ENCODE data around the gene EPN3. TPM values are rescaled to one million over a fixed set of nuclear protein-coding genes. Genes with fewer than 3 reads are reported as not detected.

EPN3 gene
- total RNA-seq, 1 experiment from 2014 or later: 22.8 TPM

DNA sequence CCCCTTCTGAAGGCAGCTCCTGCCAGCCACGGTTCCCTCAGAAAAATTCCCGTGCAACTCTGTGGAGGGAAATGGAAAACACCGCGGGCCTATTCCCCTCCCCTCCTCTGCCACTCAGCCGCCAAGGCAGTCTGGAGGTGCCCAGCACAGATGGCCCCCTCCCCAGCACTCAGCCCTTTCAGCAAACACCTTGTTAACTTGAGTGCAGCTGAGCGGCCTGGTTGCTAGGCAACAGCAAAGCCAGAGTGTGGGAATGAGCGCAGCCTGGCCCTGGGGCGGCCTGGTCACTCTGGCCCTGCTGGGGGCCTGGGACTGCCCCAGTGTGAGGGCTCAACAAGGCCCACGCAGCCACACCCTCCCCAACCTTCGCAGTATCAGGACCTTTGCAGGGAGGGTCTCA lies 60.8 kb downstream of the EPN3 start:
- Histone ChIP-seq H3F3A (ENCODE audit: insufficient read depth, low read depth) (no peaks in the 10 kb centered on the region), H3K27me3 (ENCODE audit: insufficient read depth, low read depth) (peaks cover 35% of the 10 kb centered on the region), H3K36me3 (ENCODE audit: low read depth) (no peaks in the 10 kb centered on the region), H3K9me2 (ENCODE audit: insufficient read depth) (no peaks in the 10 kb centered on the region), H2AFZ (no peak overlapping the region), H3K27ac (no peak overlapping the region), H4K20me1 (ENCODE audit: insufficient read depth) (no peaks in the 10 kb centered on the region), H3K4me1 (replicated peaks; ENCODE audit: insufficient read depth) (no peaks in the 10 kb centered on the region), H3K79me2 (ENCODE audit: low read depth) (no peaks in the 10 kb centered on the region), H3K4me3 (no peak overlapping the region), H3K9me3 (ENCODE audit: insufficient read depth, low read depth) (no peaks in the 10 kb centered on the region), H3K4me2 (no peak overlapping the region)
- BruUV-seq (replicated peaks): no TSS peak
- intact Hi-C loops (cut with micrococcal nuclease; ENCODE audit: unreplicated experiment): no loop called here
- DNase-seq: no peak
- CTCF ChIA-PET: no interaction called here
- POLR2A ChIA-PET (ENCODE audit: unreplicated experiment): interaction anchor here (0.6 kb wide), 1 partner anchor 11 kb away, joined by 3 read pairs; no protein-coding TSS in a partner anchor
- TF ChIP-seq, protein P1, sequence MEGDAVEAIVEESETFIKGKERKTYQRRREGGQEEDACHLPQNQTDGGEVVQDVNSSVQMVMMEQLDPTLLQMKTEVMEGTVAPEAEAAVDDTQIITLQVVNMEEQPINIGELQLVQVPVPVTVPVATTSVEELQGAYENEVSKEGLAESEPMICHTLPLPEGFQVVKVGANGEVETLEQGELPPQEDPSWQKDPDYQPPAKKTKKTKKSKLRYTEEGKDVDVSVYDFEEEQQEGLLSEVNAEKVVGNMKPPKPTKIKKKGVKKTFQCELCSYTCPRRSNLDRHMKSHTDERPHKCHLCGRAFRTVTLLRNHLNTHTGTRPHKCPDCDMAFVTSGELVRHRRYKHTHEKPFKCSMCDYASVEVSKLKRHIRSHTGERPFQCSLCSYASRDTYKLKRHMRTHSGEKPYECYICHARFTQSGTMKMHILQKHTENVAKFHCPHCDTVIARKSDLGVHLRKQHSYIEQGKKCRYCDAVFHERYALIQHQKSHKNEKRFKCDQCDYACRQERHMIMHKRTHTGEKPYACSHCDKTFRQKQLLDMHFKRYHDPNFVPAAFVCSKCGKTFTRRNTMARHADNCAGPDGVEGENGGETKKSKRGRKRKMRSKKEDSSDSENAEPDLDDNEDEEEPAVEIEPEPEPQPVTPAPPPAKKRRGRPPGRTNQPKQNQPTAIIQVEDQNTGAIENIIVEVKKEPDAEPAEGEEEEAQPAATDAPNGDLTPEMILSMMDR (conservative IDR thresholded peaks at IDR 0.05): no peak
- no peak for TF ChIP-seq EZH2 (IDR thresholded peaks at IDR 0.05; ENCODE audit: low read depth)

Other genes starting within 250 kb of the EPN3 start
- gene XYLT2, start 186.6 kb upstream of the EPN3 start, total RNA-seq (2021): 34.0 and 37.5 TPM in 2 replicates
- 42.6 and 48.3 TPM in 2 replicates for gene MRPL27, start 159.6 kb upstream of the EPN3 start, total RNA-seq (2021)
- 18.2 and 21.0 TPM in 2 replicates for gene EME1, start 159.5 kb upstream of the EPN3 start, total RNA-seq (2021)
- gene LRRC59, start 135.2 kb upstream of the EPN3 start, total RNA-seq (2021): 72.9 and 102 TPM in 2 replicates
- 149 and 154 TPM in 2 replicates for gene ACSF2, start 106.5 kb upstream of the EPN3 start, total RNA-seq (2021)
- not detected in 2 replicates for gene CHAD, start 63.9 kb upstream of the EPN3 start, total RNA-seq (2021)
- 14.8 and 15.1 TPM in 2 replicates for gene RSAD1, start 53.9 kb upstream of the EPN3 start, total RNA-seq (2021)
- gene MYCBPAP, start 24.3 kb upstream of the EPN3 start, total RNA-seq (2021): 4.9 and 11.6 TPM in 2 replicates
- gene SPATA20, start 14.4 kb downstream of the EPN3 start, total RNA-seq (2021): 41.5 and 60.5 TPM in 2 replicates
- 0.28 and 0.46 TPM in 2 replicates for gene CACNA1G, start 28.0 kb downstream of the EPN3 start, total RNA-seq (2021)
- gene ABCC3, start 102.1 kb downstream of the EPN3 start, total RNA-seq (2021): 221 and 273 TPM in 2 replicates
- 24.4 and 33.5 TPM in 2 replicates for gene ANKRD40, start 175.2 kb downstream of the EPN3 start, total RNA-seq (2021)
- 147 and 212 TPM in 2 replicates for gene LUC7L3, start 186.9 kb downstream of the EPN3 start, total RNA-seq (2021)
- gene ANKRD40CL, start 234.8 kb downstream of the EPN3 start, total RNA-seq (2021): not detected in 2 replicates